EH (cell line): ENCODE data around the gene NTPCR.
"Not testable (repeated sequence)": the region's sequence is repeated elsewhere in the genome, so short reads cannot be mapped to it uniquely, and the experiment has no call there.

Source experiments
- DNase-seq: peaks from one replicate; pipeline ENCODE4 v3.0.0-alpha.2; 2015; ENCODE audit warnings: low read depth

The NTPCR gene, protein sequence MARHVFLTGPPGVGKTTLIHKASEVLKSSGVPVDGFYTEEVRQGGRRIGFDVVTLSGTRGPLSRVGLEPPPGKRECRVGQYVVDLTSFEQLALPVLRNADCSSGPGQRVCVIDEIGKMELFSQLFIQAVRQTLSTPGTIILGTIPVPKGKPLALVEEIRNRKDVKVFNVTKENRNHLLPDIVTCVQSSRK

DNA sequence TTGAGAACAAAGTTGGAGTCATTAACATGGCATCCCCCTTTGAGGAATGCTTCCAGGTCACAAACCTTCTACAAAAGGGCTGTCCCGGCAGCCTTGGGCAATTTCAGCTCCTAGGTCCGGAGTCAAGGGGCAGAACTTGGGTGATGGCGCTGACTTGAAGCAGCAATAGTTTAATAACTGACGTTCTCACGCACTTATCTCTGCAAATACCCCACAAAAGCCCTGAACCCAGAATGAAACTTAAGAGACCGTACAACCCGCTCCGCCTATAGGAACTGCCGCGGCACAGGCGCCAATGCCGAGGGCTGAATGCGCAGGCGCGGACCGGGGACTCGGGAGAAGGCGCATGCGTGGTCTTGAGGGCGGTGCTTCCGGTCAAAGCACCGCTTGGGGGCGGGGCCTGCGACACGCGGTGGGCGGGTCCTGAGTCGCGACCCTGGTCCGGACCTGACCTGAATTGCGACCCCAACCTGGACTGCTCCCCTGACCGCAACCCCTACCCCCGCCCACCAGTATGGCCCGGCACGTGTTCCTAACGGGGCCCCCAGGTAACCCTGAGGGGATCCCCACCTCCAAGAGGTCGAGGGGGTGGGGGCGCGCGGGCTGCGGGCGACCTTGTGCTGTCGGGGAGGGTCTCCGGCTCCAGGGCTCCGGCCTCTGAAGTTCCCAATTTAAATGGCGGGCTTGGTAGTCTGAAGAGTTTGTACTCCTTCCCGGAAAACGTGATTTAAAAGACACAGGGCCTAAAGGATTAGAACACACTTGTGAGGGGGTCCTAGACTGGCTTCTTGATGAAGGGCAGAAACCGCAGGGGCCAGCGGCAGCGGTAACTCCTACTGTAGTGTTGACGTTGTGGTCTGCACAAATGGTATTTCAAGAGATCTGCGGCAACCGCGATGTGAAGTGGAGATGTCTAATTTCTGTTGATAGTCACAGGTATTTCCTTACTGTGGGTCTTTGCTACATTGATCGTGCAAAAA is at the start of gene NTPCR:
TSS of gene NTPCR (plus strand) at position 415 of the 980 bp plus-strand sequence. CDS start at position 515, 100 bp downstream.
- DNase-seq: peak; percentile 92

DNA sequence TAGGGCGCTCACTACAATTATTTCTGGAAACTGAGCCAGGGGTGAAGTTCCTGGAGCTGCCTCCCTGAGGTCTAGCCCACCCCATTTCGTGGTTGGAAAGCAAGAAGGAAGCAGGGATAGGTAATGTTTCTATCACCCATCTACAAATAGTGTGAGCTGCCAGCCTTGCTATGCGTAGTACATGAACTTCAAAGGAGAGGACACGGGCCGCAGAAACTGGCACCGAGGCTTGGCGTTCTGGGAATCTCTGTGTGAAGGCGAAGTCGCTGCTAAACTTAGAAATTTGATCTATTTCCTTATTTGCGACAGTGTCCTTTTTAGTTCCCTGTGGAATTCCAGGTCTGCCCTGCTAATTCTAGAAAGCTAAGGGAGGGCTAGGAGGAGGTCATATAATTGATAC is 49.6 kb upstream of the NTPCR start:
- DNase-seq: no peak

DNA sequence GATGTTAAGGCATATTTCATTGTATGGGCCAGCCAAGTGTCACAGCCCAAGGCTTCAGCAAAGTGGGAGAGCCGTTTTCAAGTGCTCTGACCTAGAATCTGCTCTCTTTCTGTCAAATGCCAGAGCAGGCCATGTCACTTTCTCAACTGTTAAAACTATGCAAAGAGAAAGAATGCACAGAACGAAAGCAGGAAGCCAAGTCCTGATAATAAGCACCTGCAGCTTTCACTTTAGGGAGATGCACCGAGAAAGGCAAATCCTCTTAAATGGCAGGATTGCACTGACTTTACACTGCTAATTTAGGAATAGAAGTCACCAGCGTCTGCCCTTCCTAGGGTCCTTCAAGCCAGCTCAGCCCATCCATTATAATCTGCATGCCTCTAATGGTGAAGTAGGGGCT is 49.2 kb upstream of the NTPCR start:
- no peak for DNase-seq

DNA sequence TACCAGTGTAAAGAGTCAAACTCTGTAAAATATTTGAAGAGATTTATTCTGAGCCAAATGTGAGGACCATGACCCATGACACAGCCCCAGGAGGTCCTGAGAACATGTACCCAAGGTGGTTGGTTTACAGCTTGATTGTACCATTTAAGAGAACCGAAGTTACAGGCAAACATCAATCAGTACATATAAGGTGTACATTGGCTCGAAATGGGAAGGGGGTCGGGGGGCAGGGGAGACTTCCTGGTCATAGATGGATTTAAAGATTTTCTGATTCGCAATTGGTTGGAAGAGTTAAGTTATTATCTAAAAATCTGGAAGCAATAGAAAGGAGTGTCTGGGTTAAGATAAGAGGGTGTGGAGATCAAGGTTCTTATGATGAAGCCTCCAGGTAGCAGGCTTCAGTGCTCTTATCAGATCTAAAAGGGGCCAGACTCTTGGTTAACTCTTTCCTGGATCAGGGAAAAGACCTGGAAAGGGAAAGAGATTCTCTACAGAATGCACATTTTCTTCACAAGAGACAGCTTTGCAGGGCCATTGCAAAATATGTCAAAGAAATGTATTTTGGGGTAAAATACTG is 47.5 kb upstream of the NTPCR start:
- DNase-seq: no peak

DNA sequence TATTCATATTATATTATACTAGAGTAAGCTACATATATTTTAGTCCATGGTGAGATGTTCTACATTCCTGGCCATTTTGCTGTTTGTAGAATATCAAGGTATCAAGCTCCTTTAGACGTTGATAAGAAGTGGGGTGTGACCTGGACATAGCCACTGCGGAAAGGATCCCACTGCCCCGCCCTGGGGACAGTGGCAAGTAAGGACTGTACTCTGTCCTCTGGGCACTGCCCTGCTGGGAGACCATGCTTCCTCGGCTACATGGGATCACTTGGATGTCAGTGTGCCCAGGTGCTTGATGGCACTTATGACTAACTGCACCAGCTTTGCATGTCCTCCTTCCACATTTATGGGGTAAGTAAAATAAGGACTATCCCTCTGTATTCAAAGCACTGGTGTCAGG is 46.3 kb upstream of the NTPCR start:
- DNase-seq: no peak

DNA sequence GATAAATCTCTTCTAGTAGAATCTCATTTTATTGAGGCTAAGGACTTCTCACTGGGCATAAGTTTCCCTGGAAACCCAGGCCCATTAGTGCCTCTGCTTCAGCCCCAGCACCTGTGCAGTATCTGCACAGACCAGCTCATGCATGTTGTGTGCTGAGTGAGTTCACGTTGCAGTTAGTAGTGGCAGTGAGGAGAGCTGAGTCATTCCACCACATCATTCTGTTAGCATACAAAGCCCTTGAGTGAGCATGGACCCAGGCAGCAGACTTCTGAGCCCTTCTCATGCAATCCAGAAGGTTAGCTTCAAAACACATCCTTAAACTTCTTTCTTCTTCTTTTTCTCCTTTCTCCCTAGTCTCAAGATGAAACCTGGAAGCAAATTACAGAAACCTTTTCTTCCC is 45.8 kb upstream of the NTPCR start:
- DNase-seq: peak; percentile 40

DNA sequence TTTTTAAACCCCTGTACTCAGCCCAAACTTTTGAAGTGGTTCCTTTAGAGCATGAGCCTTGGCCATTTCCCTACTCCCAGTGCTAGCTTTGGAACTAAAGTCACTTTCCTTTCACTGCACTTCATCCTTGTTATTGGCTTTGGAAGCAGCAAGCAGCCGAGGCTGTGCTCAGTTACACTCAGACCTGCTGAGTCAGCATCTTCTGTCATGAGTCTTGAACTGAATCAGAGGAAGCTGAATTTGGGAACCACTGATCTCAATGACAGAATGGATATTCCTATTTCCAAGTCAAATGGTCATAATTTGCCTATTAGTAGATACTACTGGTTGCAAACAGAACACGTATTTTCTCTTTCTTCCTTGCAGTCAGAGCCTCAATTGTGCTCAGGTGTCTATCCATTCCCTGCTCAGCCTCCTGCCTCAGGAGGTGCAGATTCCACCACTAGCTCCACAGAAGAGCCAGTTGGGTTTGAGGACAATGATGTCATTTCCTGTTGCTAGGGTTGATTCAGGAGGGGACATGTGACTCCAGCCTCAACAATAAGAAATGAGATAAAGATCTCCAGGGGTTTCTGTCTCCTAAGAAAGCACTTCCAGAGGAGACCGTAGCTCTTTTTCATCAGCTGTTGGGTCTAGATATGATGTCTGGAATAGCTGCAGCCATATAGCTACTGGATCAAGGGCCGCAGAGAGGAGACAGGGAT is 44.9 kb upstream of the NTPCR start:
- no peak for DNase-seq

DNA sequence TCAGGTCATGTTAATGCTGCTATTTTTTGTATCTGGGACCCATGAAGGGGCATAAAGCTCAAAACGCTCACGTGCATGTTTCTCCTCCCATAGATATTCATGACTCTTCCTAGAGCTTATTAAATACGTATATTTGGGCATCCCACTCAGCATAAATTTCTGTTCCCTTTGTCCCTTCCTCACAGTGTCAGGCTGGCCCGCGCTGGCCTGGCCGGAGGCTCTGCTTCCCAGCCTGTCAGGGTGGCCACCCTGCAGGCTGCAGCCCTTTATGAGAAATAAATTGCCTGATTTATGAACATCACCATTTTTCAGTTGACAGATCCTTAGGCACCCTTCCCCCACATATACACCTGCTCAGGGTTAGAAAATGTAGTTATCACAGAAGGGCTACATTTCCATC is 44.0 kb upstream of the NTPCR start:
- DNase-seq: no peak

DNA sequence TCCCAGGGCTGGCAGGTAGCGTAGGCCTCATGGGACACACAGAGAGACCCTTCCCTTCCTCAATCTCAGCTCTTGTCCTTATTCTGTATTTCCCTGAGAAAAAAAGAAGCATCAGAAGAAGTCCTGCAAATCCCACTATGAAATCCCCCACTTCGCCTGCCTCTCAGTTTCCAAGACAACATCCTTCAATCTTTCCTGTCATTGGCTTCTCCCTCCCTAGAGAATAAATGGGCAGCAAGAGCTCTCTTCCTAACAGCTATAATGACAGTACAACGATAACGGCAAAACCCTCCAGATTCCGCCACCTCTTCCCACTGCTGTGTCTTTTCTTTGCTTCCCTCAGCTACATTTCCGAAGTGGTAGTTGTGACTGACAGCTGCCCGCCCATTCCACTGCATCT is 41.6 kb upstream of the NTPCR start:
- no peak for DNase-seq

DNA sequence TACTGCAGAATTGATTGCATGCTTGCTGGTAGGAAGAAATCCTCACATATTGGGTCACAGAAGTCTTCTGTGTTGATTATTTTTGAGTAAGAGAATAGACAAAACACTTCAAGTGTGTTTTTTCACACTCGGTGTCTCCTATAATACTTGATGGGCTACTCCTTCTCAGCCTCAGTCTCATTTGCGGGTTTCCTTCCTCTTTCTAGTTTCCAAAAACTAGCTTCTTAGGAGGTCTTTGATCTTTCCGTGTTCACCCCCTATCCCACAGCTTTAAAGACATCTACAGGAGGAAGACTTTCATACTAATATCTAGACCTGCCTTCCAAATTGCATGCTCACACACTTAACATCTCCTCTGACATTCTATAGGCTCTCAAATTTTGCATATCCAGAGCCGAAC is 40.7 kb upstream of the NTPCR start:
- DNase-seq: no peak

DNA sequence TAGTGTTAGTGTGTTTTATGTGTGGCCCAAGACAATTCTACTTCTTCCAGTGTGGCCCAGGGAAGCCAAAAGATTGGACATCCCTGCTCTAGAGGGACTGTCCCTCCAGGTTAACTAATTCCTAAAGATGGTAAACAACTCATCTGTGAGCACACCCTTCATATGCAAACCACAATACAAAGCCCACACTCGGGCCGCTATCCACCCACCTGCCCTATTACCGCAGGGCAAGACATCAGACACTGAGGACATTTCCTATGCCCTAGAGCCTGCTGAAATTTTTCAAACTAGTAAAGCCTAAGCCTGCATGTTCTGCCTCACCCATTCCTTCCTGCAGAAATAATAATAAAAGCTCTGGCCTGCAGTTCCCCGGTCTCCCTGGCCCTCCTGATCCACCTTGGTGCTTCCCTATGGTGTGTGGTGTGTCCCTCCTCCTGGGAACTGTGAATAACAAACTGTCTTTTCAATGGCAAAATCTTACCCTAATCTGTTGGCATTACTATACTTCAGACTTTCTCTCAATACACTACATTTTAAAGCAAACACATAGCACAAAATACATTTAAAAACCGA is 39.3 kb upstream of the NTPCR start:
- no peak for DNase-seq

DNA sequence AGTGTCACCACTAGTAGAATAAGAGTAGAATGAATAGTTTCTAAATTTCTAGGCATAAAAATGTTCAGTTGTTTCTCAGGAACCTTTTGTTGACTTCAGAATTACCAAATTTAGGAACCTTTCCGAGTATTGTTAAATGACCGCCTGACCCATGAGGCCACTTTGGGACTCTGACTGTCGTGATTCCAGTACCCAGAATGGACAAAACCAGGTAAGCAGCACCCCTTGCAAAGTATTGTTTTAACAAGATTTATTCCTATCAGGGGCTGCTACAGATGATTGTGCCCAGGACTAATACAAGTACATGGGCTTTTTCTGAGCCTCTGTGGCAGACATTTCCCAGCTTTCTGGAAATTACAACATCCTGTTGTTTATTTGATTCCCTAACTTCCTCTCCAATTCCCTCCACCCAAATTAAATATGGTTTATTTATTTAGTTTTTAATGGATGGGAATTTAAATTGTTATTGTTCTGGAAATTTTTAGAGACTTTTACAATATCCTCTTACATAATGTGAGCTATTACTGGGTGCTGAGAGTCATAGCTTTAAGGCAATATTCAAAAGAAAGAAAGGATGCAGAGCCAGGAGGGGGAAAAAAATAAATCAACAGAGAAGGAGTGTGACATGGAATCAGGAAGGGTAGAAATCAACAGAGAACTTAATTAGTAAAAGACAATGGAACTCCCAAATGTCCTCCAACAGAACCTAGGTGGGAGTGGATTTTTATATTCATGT is 37.4 kb upstream of the NTPCR start:
- no peak for DNase-seq

DNA sequence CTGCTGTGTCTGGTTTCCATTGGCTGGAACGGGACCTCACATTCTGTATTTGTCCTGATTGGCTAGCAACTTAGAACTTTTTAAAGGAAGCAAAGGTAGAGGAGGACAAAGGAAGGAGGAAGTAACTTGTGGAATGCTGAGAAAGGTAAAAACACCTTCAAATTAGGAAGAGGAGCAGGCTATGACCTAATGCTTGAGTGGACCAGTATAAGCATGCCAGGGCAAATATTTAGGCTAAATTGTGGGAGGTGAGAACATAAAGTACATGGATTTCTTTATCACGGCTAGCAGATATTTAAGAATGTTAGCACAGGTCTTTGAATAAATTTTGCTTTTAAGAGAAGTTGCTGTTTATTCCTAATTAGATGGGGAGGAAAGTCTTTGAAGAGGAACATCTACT is 36.1 kb upstream of the NTPCR start:
- not testable (repeated sequence) for DNase-seq

DNA sequence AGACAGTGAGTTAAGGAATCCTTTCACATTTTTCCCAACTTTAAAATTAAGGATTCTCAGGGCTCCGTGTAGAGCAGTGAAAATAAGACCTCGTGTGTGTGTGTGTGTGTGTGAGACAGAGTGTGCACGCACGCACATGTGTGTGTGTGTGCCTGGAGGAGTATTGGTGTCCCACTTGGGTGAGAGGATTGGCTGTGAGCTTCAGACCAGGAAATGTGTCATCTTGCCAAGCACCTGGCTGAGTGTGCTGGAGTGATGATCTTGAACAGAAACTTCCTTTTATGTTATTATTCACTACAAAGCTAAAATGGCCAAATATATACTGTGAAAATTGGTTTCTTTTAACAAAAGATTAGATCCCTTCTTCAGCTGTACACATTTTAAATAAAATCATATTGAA is 35.2 kb upstream of the NTPCR start:
- no peak for DNase-seq

DNA sequence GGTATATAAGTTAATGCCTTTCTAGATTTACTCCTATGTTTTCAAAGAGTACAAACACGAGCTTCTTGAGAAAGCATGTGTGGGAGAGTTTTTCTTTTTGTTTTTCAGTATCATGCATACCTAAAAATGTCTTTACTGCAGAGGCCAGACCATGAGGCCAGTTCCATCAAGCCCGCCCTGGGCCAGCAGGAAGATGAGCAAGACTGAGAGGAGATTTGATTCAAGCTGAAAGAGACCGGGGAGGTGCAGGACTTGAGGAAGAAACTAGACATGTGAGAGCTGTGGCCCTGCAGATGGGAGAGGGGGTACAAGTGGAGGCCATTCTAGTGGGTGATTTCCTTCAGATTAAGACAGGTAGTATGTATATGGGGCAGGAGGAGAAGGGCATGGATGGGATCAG is 33.4 kb upstream of the NTPCR start:
- no peak for DNase-seq

DNA sequence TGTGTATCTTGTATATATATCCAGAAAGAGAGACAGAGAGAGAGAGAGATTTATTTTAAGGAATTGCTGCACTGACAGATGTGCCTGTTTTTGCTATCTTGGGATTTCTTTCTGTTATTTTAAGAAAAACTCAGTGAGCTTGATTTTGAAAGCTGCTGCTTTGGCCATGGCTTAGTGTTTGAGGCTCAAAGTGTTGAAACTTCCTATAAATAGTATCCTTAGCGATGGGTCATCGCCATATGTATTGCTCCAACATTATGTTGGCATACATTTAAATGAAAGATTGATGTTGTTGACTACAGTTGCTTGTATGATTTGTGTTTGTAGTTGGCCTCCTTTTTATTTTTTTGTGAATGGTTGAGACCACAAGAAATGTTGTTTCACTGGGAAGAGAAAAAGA is 29.0 kb upstream of the NTPCR start:
- DNase-seq: no peak

DNA sequence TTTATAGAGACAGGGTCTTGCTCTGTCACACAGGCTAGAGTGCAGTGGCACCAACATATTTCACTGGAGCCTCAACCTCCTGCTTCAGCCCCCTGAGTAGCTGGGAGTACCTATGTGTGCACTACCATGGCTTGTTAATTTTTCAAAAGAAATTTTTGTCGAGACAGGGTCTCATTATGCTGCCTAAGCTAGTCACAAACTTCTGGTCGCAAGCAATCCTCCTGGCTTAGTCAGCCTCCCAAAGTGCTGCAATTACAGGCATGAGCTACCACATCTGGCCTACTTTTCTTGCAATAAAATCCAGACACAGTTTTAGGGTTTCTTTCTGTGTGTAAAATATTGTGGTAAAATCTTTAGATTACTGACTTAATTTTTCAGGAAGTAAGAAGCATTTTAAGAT is 27.9 kb upstream of the NTPCR start:
- DNase-seq: peak; percentile 35

DNA sequence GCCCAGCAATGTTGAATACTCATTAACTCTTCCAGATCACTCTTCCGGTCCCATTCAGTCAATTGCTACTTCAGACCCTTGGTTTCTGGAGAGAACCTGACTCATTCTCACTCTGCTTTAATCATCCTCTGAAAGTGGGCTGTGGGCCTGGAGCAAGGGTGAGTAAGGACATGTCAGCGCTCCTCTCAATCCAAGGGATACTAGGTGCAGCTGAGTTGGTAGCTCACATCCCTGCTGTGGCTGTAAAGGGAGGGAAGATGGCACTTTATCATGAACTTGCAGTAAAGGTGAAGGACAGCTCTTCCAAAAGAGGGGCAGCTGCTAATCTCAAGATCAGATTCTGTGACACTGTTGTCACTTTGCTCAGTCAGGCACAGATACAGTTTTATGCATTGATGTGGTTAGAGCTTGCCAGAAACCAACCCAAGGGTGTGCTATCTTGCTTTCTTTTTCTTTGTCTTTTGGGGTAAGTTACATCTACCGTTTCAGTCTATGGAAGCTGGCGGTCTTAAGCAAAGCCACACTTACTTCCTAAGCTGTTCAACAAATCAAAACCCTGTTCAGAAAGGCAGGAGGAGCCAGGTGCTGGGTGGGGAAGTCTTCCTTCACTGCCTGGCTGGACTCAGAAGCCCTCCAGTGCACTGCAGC is 26.5 kb upstream of the NTPCR start:
- peak; percentile 8 for DNase-seq

DNA sequence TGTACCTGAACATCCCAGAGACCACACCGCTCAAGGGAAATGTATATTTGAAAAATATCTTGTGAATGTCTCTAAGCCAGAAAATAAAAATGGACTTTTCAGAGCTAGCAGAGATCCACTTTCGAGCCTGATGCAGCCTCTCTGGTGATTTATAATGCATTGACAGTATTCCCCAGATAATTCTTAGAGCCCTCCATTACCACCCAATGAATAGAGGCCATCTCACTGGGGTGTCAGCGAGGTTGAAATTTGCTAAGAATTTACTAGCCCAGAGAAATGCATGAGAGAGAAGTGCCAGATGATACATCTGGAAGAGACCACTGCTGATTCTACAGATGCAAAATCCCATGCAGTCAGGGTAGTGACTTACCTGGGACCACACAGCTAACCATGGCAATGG is 25.5 kb upstream of the NTPCR start:
- no peak for DNase-seq

DNA sequence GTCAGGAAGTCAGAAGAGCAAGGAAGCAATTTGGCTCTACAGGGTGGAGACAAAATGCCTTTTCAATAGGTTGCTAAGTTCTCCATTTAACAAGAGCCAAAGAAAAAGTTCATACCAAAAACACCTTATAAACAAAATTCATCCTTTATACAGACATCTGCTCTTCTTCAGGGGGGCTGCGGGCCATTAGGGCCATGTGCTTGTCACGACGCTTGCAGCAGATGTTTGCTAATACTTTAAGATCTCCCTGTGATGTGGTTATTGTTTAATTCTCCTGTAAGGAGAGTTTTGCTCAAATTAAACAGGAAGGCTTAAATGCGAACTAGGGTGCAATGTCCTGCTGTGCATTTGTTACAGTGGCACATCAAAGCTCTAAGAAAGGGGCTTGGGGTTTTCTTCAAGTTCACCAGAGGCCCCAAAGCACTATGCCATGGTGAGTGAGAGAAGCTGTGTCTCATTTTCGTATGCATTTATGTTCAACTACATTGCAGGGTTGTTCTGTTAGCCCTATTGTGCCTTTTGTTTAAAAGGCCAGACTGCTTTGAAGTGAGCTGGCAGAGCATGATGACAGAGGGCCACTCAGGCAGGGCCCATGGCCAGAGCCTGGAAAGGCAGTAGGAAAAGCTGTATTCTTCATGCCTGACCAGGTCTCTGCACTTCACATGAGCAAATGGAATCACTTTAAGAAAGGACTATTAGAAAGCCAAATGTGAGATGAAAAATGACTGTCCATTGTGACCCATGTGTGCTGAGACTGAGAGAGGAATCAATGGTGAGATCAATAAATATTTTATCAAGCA is 24.8 kb upstream of the NTPCR start:
- no peak for DNase-seq
